Heart right ventricle (tissue), 16 donors: ENCODE results near the gene TULP3. TPM values are rescaled to one million over a fixed set of nuclear protein-coding genes. Genes with fewer than 3 reads are reported as not detected.

Experiments
- ATAC-seq, 8 donors: fragments of 200-7000 bp; cut with Tn5 transposase; one replicate each; pipeline ENCODE4 v1.9.1; 2020; ENCODE audit warnings: mild to moderate bottlenecking in 8 of 8, moderate library complexity in 8 of 8, moderate number of reproducible peaks in 1 of 8
- DNase-seq, 2 donors: peaks; one replicate each; pipeline ENCODE4 v3.0.0-alpha.2; 2020
- H3K27ac ChIP-seq, 10 donors: fragments of 200-600 bp; sonication (generic) in 2 of 10; one replicate each; pipeline versions ENCODE4 v1.5.0 to v1.8.0; 2020 to 2022; ENCODE audit warnings: mild to moderate bottlenecking in 3 of 10
- H3K27me3 ChIP-seq, 7 donors: fragments of 200-600 bp; one replicate each; pipeline ENCODE4 v1.8.0; 2021 to 2022; ENCODE audit warnings: mild to moderate bottlenecking in 2 of 7
- H3K36me3 ChIP-seq, 9 donors: fragments of 200-600 bp; sonication (generic) in 1 of 9; one replicate each; pipeline versions ENCODE4 v1.5.0 to v1.8.0; 2020 to 2022; ENCODE audit warnings: mild to moderate bottlenecking in 2 of 9
- H3K4me1 ChIP-seq, 9 donors: fragments of 200-600 bp; sonication (generic) in 1 of 9; one replicate each; pipeline versions ENCODE4 v1.5.0 to v1.8.0; 2020 to 2022; ENCODE audit warnings: mild to moderate bottlenecking in 4 of 9
- H3K4me3 ChIP-seq, 10 donors: fragments of 200-600 bp; sonication (generic) in 2 of 10; one replicate each; pipeline versions ENCODE4 v1.5.0 to v1.8.0; 2020 to 2022; ENCODE audit warnings: mild to moderate bottlenecking in 7 of 10, moderate library complexity in 2 of 10
- H3K9me3 ChIP-seq, 11 donors: fragments of 200-600 bp in 10 of 11; sonication (generic) in 2 of 11; one replicate each; pipeline versions ENCODE4 v1.5.0 to v1.8.0; 2013 to 2022; ENCODE audit warnings: mild to moderate bottlenecking in 2 of 11, control low read depth in 1 of 11, moderate library complexity in 1 of 11
- WGBS, 2 donors: extraction: QIAGEN DNeasy Blood & Tissue Kit; methylation state at CpG; one replicate each; pipeline ENCODE4 v1.1.7; 2013; ENCODE audit warnings: inconsistent platforms in 1 of 2; 5-methylcytosine and 5-hydroxymethylcytosine counted together
- intact Hi-C, 10 donors: fragments of 100-400 bp; cut with DNase I; formaldehyde crosslinking; loops; one replicate each; pipeline versions ENCODE4 v1.11.1 to v1.14.2; 2022
- polyA plus RNA-seq, 2 donors: library from polyadenylated mRNA; stranded (reverse); fragments of 200-250 nt; gene quantifications; one replicate each; pipeline ENCODE4 v1.2.3, GENCODE V29; 2013
- total RNA-seq, 10 donors: library from RNA; stranded (reverse); fragmentation: NEBNext Ultra II Directional in 3 of 10; extraction: Animal tissue kit (Norgen Biotek cat#: 25700) in 3 of 10; gene quantifications; one replicate each; pipeline versions ENCODE4 v1.2.1 to v1.2.4, GENCODE V29; 2021 to 2023
- TF ChIP-seq, protein P1 (sequence below), 9 donors: fragments of 200-600 bp; sonication (generic) in 2 of 9; IDR thresholded peaks; one replicate each; pipeline versions ENCODE4 v1.5.0 to v1.8.0; 2021 to 2022; ENCODE audit warnings: antibody characterized with exemption in 9 of 9, mild to moderate bottlenecking in 5 of 9, moderate library complexity in 1 of 9
- donor health status: Arrhythmogenic right ventricular cardiomyopathy.
- donor health status: ischemic (EF 13 %, LVEDD 7.1; RV severe dilation, severe dysfunction).
- donor health status: healthy with polysubstance abuse.
- donor health status: DM: no; HTN: yes; CAD: no.
- donor health status: DM: no; HTN: no; CAD: no.
- donor health status: ischemic (EF 25% LVEDD 6.9; RV normal size, moderate dysfunction).
- donor health status: ischemic (EF 25% LVEDD 5.7; RV mildly dilated, moderate dysfunction).
- donor health status: healthy.
- donor health status: DM: yes; HTN: yes; CAD: no.
- donor health status: Ischemic cardiomyopathy.
- donor health status: ischemic (EF 35%, LVEDD 5.7; RV mildly dilated, moderate dysfunction).
- donor health status: nonischemic (EF 11% LVEDD 7.7; RV severe dilation, severe dysfunction).
- donor health status: DM: yes; HTN: yes; CAD: no.
- donor health status: PGD.
- donor health status: ischemic (EF 29% LVEDD 5.4; RV normal size, mild dysfunction).
- donor health status: nonischemic (EF 23%, LVEDD 6.1; RV moderate dilation, normal function).

Gene TULP3
- total and polyA plus RNA-seq, 12 donors: 4.0 to 7.3 (median 5.0) TPM

DNA sequence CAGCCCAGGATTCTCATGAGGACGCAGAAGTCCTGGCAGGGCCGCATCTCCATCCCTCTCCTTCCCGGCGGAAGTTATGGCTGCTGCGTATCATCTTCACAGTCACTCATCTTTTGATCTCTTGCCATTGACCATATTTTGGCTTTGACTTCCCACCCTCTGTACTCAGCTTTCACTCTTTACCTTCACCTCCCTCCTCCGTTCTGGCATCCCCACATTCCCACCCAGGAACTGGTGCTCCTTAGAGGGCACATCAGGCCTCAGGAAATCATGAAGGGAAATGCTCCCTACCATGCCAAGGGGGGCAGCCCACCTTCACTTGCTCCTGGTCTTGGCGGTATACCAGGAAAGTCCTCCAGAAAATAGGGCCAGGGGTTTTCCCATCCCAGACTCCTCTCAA is 35.1 kb upstream of the TULP3 start:
- intact Hi-C loops: loop anchor here in 8 of 10 donors (10.0 kb wide), 2 partner anchors 89 to 179 kb away; no protein-coding TSS in a partner anchor
- 96% methylated on average over 7 of the region's 7 CpGs for WGBS, 2 donors
- peaks cover 0 to 5% (median 0%) of the 10 kb centered on the region in 9 donors for H3K4me1 ChIP-seq
- TF ChIP-seq, protein P1, sequence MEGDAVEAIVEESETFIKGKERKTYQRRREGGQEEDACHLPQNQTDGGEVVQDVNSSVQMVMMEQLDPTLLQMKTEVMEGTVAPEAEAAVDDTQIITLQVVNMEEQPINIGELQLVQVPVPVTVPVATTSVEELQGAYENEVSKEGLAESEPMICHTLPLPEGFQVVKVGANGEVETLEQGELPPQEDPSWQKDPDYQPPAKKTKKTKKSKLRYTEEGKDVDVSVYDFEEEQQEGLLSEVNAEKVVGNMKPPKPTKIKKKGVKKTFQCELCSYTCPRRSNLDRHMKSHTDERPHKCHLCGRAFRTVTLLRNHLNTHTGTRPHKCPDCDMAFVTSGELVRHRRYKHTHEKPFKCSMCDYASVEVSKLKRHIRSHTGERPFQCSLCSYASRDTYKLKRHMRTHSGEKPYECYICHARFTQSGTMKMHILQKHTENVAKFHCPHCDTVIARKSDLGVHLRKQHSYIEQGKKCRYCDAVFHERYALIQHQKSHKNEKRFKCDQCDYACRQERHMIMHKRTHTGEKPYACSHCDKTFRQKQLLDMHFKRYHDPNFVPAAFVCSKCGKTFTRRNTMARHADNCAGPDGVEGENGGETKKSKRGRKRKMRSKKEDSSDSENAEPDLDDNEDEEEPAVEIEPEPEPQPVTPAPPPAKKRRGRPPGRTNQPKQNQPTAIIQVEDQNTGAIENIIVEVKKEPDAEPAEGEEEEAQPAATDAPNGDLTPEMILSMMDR (IDR thresholded peaks at IDR 0.05): no peak
- H3K27me3 ChIP-seq: no peaks in the 10 kb centered on the region
- no peak for ATAC-seq
- H3K4me3 ChIP-seq: no peak overlapping the region
- no peak for DNase-seq
- H3K36me3 ChIP-seq: peaks cover 0 to 32% (median 0%) of the 10 kb centered on the region in 9 donors
- H3K27ac ChIP-seq: no peak overlapping the region
- H3K9me3 ChIP-seq: no peaks in the 10 kb centered on the region

DNA sequence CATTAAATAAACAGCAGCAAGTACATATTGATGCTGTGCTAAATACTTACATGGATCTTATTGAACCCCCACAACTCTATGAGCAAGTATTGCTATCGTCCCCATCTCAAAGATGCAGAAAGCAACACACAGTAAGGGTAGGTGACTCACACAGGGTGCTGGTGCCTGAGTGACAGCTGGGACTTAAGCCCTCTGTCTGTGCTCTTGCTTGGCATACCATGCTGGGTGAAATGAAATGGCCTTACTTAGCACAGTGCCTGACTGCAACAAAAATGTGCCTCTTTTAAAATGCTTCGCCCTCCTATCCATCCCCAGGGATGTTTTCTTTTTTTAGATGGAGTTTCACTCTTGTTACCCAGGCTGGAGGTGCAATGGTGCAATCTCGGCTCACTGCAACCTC is 34.6 kb upstream of the TULP3 start:
- no peak for ATAC-seq
- Histone ChIP-seq H3K4me3 (no peak overlapping the region), H3K27me3 (no peaks in the 10 kb centered on the region), H3K4me1 (peaks cover 0 to 5% (median 0%) of the 10 kb centered on the region in 9 donors), H3K36me3 (peaks cover 0 to 37% (median 0%) of the 10 kb centered on the region in 9 donors), H3K9me3 (no peaks in the 10 kb centered on the region), H3K27ac (no peak overlapping the region)
- intact Hi-C loops: loop anchor here in 8 of 10 donors (10.0 kb wide), 2 partner anchors 89 to 179 kb away; no protein-coding TSS in a partner anchor
- TF ChIP-seq, protein P1 (IDR thresholded peaks at IDR 0.05): no peak
- 87 to 93% methylated on average over 3 of the region's 3 CpGs for WGBS, 2 donors
- DNase-seq: no peak

GRCh38 chr12:2857021-2857431 is 33.7 kb upstream of the TULP3 start, which contains the start of gene TEX52:
TSS of gene TEX52 (minus strand) at chr12:2857039. CDS start at chr12:2857026, 13 bp downstream.
- Histone ChIP-seq H3K4me3 (no peak within 1 kb of the TSS), H3K4me1 (peaks cover 0 to 5% (median 0%) of the 10 kb centered on the region in 9 donors), H3K27me3 (no peaks in the 10 kb centered on the region), H3K27ac (no peak within 1 kb of the TSS), H3K36me3 (peaks cover 0 to 44% (median 0%) of the 10 kb centered on the region in 9 donors), H3K9me3 (no peaks in the 10 kb centered on the region)
- ATAC-seq: no peak
- intact Hi-C loops: loop anchor here in 8 of 10 donors (10.0 kb wide), 2 partner anchors 88 to 178 kb away; no protein-coding TSS in a partner anchor
- WGBS, 2 donors: 87 to 92% methylated on average over 3 of the region's 3 CpGs
- TF ChIP-seq, protein P1 (IDR thresholded peaks at IDR 0.05): no peak
- no peak for DNase-seq

GRCh38 chr12:2857576-2857975 is 33.1 kb upstream of the TULP3 start:
- no peak for DNase-seq
- Histone ChIP-seq H3K27ac (no peak overlapping the region), H3K36me3 (peaks cover 0 to 49% (median 0%) of the 10 kb centered on the region in 9 donors), H3K9me3 (no peaks in the 10 kb centered on the region), H3K27me3 (no peaks in the 10 kb centered on the region), H3K4me3 (no peak overlapping the region), H3K4me1 (peaks cover 0 to 5% (median 0%) of the 10 kb centered on the region in 9 donors)
- TF ChIP-seq, protein P1 (IDR thresholded peaks at IDR 0.05): no peak
- no peak for ATAC-seq
- 94 to 95% methylated on average over 7 of the region's 7 CpGs for WGBS, 2 donors
- intact Hi-C loops: loop anchor here in 8 of 10 donors (10.0 kb wide), 2 partner anchors 87 to 177 kb away; no protein-coding TSS in a partner anchor
